GM21528 (cell line): Measurements from ENCODE around the gene CCDC78.

Experiments used
- ATAC-seq: cut with Tn5 transposase; IDR thresholded peaks from one replicate; pipeline ENCODE4 v1.9.1; 2021; ENCODE audit warnings: mild to moderate bottlenecking, moderate library complexity; ENCODE audit not compliant: unreplicated experiment, low FRiP score

Gene CCDC78

GRCh38 chr16:726438-727290 is at the start of gene CCDC78, which contains the start of gene HAGHL:
Gene CCDC78 (minus strand): TSS chr16:726443. CDS start chr16:726367, 76 bp downstream.
Gene HAGHL (plus strand): TSS chr16:727106. CDS start chr16:727510, 404 bp downstream.
- no peak for ATAC-seq

- ATAC-seq, result no peak
Measured at GRCh38 chr16:775236-775796, 49.1 kb upstream of the CCDC78 start.

- no peak for ATAC-seq
Measured at GRCh38 chr16:774086-775001, 48.1 kb upstream of the CCDC78 start.

GRCh38 chr16:772959-773358 is 46.7 kb upstream of the CCDC78 start:
- no peak for ATAC-seq

GRCh38 chr16:770411-770810 is 44.2 kb upstream of the CCDC78 start:
- ATAC-seq, result no peak

GRCh38 chr16:769934-770333 is 43.7 kb upstream of the CCDC78 start:
- no peak for ATAC-seq

- ATAC-seq, result no peak
Measured at GRCh38 chr16:769184-769784, 43.0 kb upstream of the CCDC78 start.

GRCh38 chr16:768428-768827 is 42.2 kb upstream of the CCDC78 start:
- no peak for ATAC-seq

GRCh38 chr16:767743-768235 is 41.5 kb upstream of the CCDC78 start:
- no peak for ATAC-seq

- ATAC-seq, result no peak
Measured at GRCh38 chr16:766820-767640, 40.8 kb upstream of the CCDC78 start.

- no peak for ATAC-seq
Measured at GRCh38 chr16:766008-766819, 40.0 kb upstream of the CCDC78 start.

- ATAC-seq, result no peak
Measured at GRCh38 chr16:765488-765865, 39.2 kb upstream of the CCDC78 start.

- ATAC-seq, result no peak
Measured at GRCh38 chr16:764848-765487, 38.7 kb upstream of the CCDC78 start.

GRCh38 chr16:764184-764750 is 38.0 kb upstream of the CCDC78 start:
- ATAC-seq, result no peak

- no peak for ATAC-seq
Measured at GRCh38 chr16:763369-764183, 37.3 kb upstream of the CCDC78 start.

GRCh38 chr16:762595-763268 is 36.5 kb upstream of the CCDC78 start:
- ATAC-seq, result no peak
